Neural progenitor cell (in vitro differentiated cells): ENCODE measurements around the gene CFAP54.

Source experiments
- CTCF ChIP-seq: fragments of 200-600 bp; sonication (generic); IDR thresholded peaks from 2 replicates; pipeline ENCODE4 v1.5.1; 2017; ENCODE audit warnings: antibody characterized with exemption, mild to moderate bottlenecking
- EZH2 ChIP-seq: fragments of 200-600 bp; sonication (generic); IDR thresholded peaks from 2 replicates; pipeline ENCODE4 v1.6.1; 2017; ENCODE audit warnings: antibody characterized with exemption, mild to moderate bottlenecking, moderate library complexity

DNA sequence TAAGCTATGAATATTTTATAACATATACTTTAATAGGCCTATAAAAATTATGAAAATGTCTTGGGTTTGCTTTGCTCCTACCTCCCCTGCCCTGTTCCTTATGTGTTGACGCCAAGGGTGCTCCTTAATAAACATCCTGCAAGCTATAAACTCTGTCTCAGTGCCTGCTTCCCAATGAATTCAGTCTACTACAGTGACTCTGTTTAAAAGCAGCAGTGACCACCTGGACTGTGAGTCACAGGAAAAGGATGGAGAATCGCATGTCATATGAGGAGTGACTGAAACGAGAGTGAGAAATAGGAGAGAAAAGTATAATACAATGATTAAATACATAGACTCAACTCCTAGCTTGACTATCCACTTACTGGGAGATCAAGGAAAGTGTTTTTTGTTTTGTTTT is 41.1 kb upstream of the CFAP54 start:
- TF ChIP-seq EZH2 (no peak), CTCF (no peak)
